Liver (tissue), 9 donors: ENCODE data around the gene RGS3. TPM values are rescaled to one million over a fixed set of nuclear protein-coding genes. Genes with fewer than 3 reads are reported as not detected.

ENCODE experiments used
- DNase-seq: peaks from one replicate; pipeline ENCODE4 v3.0.0-alpha.2; 2017; ENCODE audit warnings: low spot score
- H3K27ac ChIP-seq, 2 donors: one replicate each; pipeline ENCODE4 v1.7.0; 2013; ENCODE audit warnings: inconsistent platforms in 2 of 2, low read length in 2 of 2, control low read depth in 1 of 2, low read depth in 1 of 2, mild to moderate bottlenecking in 1 of 2
- H3K27me3 ChIP-seq, 4 donors: one replicate each; pipeline versions ENCODE4 v1.6.1 to v1.7.0; 2013; ENCODE audit warnings: low read length in 3 of 4, inconsistent platforms in 1 of 4, mild to moderate bottlenecking in 1 of 4, moderate library complexity in 1 of 4; ENCODE audit not compliant: control insufficient read depth in 4 of 4, insufficient read depth in 4 of 4
- H3K36me3 ChIP-seq, 4 donors: one replicate each; pipeline versions ENCODE4 v1.6.1 to v1.7.0; 2013; ENCODE audit warnings: low read length in 3 of 4, mild to moderate bottlenecking in 3 of 4, low read depth in 1 of 4, moderate library complexity in 1 of 4; ENCODE audit not compliant: control insufficient read depth in 4 of 4, insufficient read depth in 3 of 4
- H3K4me1 ChIP-seq, 4 donors: one replicate each; pipeline versions ENCODE4 v1.6.1 to v1.7.0; 2013; ENCODE audit warnings: low read length in 3 of 4, mild to moderate bottlenecking in 3 of 4, moderate library complexity in 1 of 4; ENCODE audit not compliant: control insufficient read depth in 4 of 4, insufficient read depth in 4 of 4
- H3K4me3 ChIP-seq, 3 donors: one replicate each; pipeline versions ENCODE4 v1.6.1 to v1.7.0; 2013; ENCODE audit warnings: low read length in 3 of 3, control low read depth in 1 of 3, low read depth in 1 of 3, mild to moderate bottlenecking in 1 of 3
- H3K9ac ChIP-seq, 2 donors: one replicate each; pipeline ENCODE4 v1.7.0; 2013; ENCODE audit warnings: low read length in 2 of 2, mild to moderate bottlenecking in 2 of 2, moderate library complexity in 2 of 2, control low read depth in 1 of 2, low read depth in 1 of 2
- H3K9me3 ChIP-seq, 4 donors: one replicate each; pipeline versions ENCODE4 v1.6.1 to v1.7.0; 2013; ENCODE audit warnings: low read length in 3 of 4; ENCODE audit not compliant: control insufficient read depth in 4 of 4
- ATF3 ChIP-seq: IDR thresholded peaks from 2 replicates; pipeline ENCODE4 v1.6.1; 2016; ENCODE audit warnings: antibody characterized with exemption
- FOXA1 ChIP-seq: IDR thresholded peaks from 2 replicates; pipeline ENCODE4 v1.6.1; 2016; ENCODE audit warnings: antibody characterized with exemption
- FOXA2 ChIP-seq: IDR thresholded peaks from 2 replicates; pipeline ENCODE4 v1.6.1; 2016; ENCODE audit warnings: antibody characterized with exemption
- HNF4A ChIP-seq, 2 donors: conservative IDR thresholded peaks; 2 replicates each; pipeline ENCODE4 v1.6.1; 2016; ENCODE audit warnings: antibody characterized with exemption in 2 of 2, mild to moderate bottlenecking in 2 of 2
- HNF4G ChIP-seq: IDR thresholded peaks from 2 replicates; pipeline ENCODE4 v1.6.1; 2016; ENCODE audit warnings: antibody characterized with exemption
- JUND ChIP-seq, 2 donors: IDR thresholded peaks; 2 replicates each; pipeline ENCODE4 v1.6.1; 2016; ENCODE audit warnings: antibody characterized with exemption in 2 of 2
- MAX ChIP-seq: IDR thresholded peaks from 2 replicates; pipeline ENCODE4 v1.6.1; 2016; ENCODE audit warnings: antibody characterized with exemption
- RAD21 ChIP-seq, 2 donors: IDR thresholded peaks; 2 replicates each; pipeline ENCODE4 v1.6.1; 2016; ENCODE audit warnings: antibody characterized with exemption in 2 of 2, mild to moderate bottlenecking in 2 of 2
- REST ChIP-seq: IDR thresholded peaks from 2 replicates; pipeline ENCODE4 v1.6.1; 2016; ENCODE audit warnings: antibody characterized with exemption, mild to moderate bottlenecking
- RXRA ChIP-seq, 2 donors: IDR thresholded peaks; 2 replicates each; pipeline ENCODE4 v1.6.1; 2017 to 2018; ENCODE audit warnings: antibody characterized with exemption in 2 of 2, mild to moderate bottlenecking in 1 of 2
- YY1 ChIP-seq: IDR thresholded peaks from 2 replicates; pipeline ENCODE4 v1.6.1; 2016; ENCODE audit warnings: antibody characterized with exemption, mild to moderate bottlenecking
- ZBTB33 ChIP-seq: IDR thresholded peaks from 2 replicates; pipeline ENCODE4 v1.6.1; 2016; ENCODE audit warnings: antibody characterized with exemption
- WGBS: extraction: QIAGEN DNeasy Blood & Tissue Kit; methylation state at CpG from one replicate; pipeline ENCODE4 v1.1.7; 2013; 5-methylcytosine and 5-hydroxymethylcytosine counted together
- polyA plus RNA-seq, 2 donors: library from polyadenylated mRNA; stranded (reverse) in 1 of 2; unstranded in 1 of 2; fragments of 200-250 nt in 1 of 2; fragments of >200 nt in 1 of 2; fragmentation: Nextera tagmentation in 1 of 2; extraction: Ambion mirVana in 1 of 2; gene quantifications; one replicate each; pipeline versions ENCODE4 v1.2.1 to v1.2.3, GENCODE V29; 2013 to 2015
- total RNA-seq, 2 donors: library from RNA; depleted of rRNA; stranded (reverse); fragments of >200 nt; gene quantifications; one replicate each; pipeline ENCODE4 v1.2.3, GENCODE V29; 2014
- donor health status: healthy.
- donor health status: healthy.
- donor health status: healthy.
- donor health status: healthy.
- donor health status: healthy.

Gene RGS3
- total RNA-seq (10 to 100 TPM; 13.0 to 23.0 TPM), polyA plus RNA-seq (10 to 100 TPM; 33.7 to 65.0 TPM)

GRCh38 chr9:113463418-113464285 lies at the start of gene RGS3:
Gene RGS3 (plus strand): TSS chr9:113463727. CDS start chr9:113463803, 76 bp downstream.
- Histone ChIP-seq H3K9me3 (no peaks in the 10 kb centered on the region), H3K27me3 (no peaks in the 10 kb centered on the region), H3K27ac (peak within 1 kb of the TSS; percentile 23 to 43), H3K4me1 (peaks cover 8 to 30% (median 22%) of the 10 kb centered on the region in 4 donors), H3K36me3 (no peaks in the 10 kb centered on the region), H3K9ac (no peak within 1 kb of the TSS), H3K4me3 (peak within 1 kb of the TSS; percentile 24 to 53 (median 45))
- peak; percentile 67 for DNase-seq
- TF ChIP-seq YY1, result peak; percentile 23
- TF ChIP-seq JUND (IDR thresholded peaks at IDR 0.05), result no peak
- peak in 1 of 2 donors; percentile 40 for TF ChIP-seq HNF4A (conservative IDR thresholded peaks at IDR 0.05)
- peak; percentile 41 for TF ChIP-seq MAX
- peak in 1 of 2 donors; percentile 11 for TF ChIP-seq RAD21 (IDR thresholded peaks at IDR 0.05)
- TF ChIP-seq RXRA (IDR thresholded peaks at IDR 0.05), result peak; percentile 19 to 69
- WGBS, result 25% methylated on average over 55 of the region's 55 CpGs

GRCh38 chr9:113416149-113416721 lies 47.3 kb upstream of the RGS3 start:
- H3K36me3 ChIP-seq, result no peaks in the 10 kb centered on the region
- no peak for DNase-seq
- H3K4me3 ChIP-seq, result no peak overlapping the region
- peaks cover 0 to 8% (median 4%) of the 10 kb centered on the region in 4 donors for H3K4me1 ChIP-seq
- WGBS, result 71% methylated on average over 3 of the region's 3 CpGs
- H3K27ac ChIP-seq, result no peak overlapping the region
- H3K9me3 ChIP-seq, result no peaks in the 10 kb centered on the region
- H3K27me3 ChIP-seq, result no peaks in the 10 kb centered on the region
- TF ChIP-seq REST (no peak), FOXA2 (no peak), FOXA1 (no peak), ZBTB33 (no peak), MAX (no peak), ATF3 (no peak), RXRA (IDR thresholded peaks at IDR 0.05) (no peak), RAD21 (IDR thresholded peaks at IDR 0.05) (no peak), HNF4G (no peak)
- no peak overlapping the region for H3K9ac ChIP-seq
